OCI-LY3 (cell line): ENCODE results near the gene FOXE3.

Source experiments
- H2AFZ ChIP-seq: fragments of 200-600, 300-600 bp; shearing (Covaris generic); 2 replicates; pipeline ENCODE4 v1.6.0; 2014; ENCODE audit warnings: antibody characterized with exemption, low read depth, low read length
- H3K27ac ChIP-seq: fragments of 200-600, 300-600 bp; sonication (generic); 2 replicates; pipeline ENCODE4 v1.5.1; 2014; ENCODE audit warnings: mild to moderate bottlenecking, low read length, moderate library complexity, mixed read lengths
- H3K27me3 ChIP-seq: fragments of 200-600, 300-600 bp; sonication (generic); 2 replicates; pipeline ENCODE4 v1.6.1; 2014; ENCODE audit warnings: low read depth, low read length, mixed read lengths
- H3K36me3 ChIP-seq: fragments of 200-600, 300-600 bp; sonication (generic); replicated peaks from 2 replicates; pipeline ENCODE3; 2014; ENCODE audit warnings: low read depth, low read length, mixed read lengths
- H3K4me1 ChIP-seq: fragments of 300-600, 200-600 bp; sonication (generic); 2 replicates; pipeline ENCODE4 v1.6.1; 2014; ENCODE audit warnings: low read length, mixed read lengths
- H3K4me2 ChIP-seq: fragments of 200-600, 300-600 bp; sonication (generic); 2 replicates; pipeline ENCODE4 v1.6.1; 2014; ENCODE audit warnings: low read length, mixed read lengths
- H3K4me3 ChIP-seq: fragments of 300-600, 200-600 bp; sonication (generic); 2 replicates; pipeline ENCODE4 v1.5.1; 2014; ENCODE audit warnings: antibody characterized with exemption, mild to moderate bottlenecking, low read length, moderate library complexity
- H3K79me2 ChIP-seq: fragments of 300-600, 200-600 bp; shearing (Covaris generic); 2 replicates; pipeline ENCODE4 v1.6.1; 2014; ENCODE audit warnings: mild to moderate bottlenecking, low read length, mixed read lengths
- H3K9ac ChIP-seq: fragments of 300-600, 200-600 bp; shearing (Covaris generic); 2 replicates; pipeline ENCODE4 v1.6.0; 2014; ENCODE audit warnings: mild to moderate bottlenecking, low read length, moderate library complexity
- H3K9me3 ChIP-seq: fragments of 200-600, 300-600 bp; shearing (Covaris generic); 2 replicates; pipeline ENCODE4 v1.6.1; 2014; ENCODE audit warnings: low read length, mixed read lengths; ENCODE audit not compliant: insufficient read depth
- H4K20me1 ChIP-seq: fragments of 200-600, 300-600 bp; sonication (generic); 2 replicates; pipeline ENCODE4 v1.6.1; 2016; ENCODE audit warnings: low read length, mixed read lengths; ENCODE audit not compliant: insufficient read depth
- CTCF ChIP-seq: fragments of 200-600, 300-600 bp; sonication (generic); IDR thresholded peaks from 2 replicates; pipeline ENCODE4 v1.5.1; 2014; ENCODE audit warnings: antibody characterized with exemption, low read length, low read depth
- EZH2phosphoT487 ChIP-seq: fragments of 200-600 bp; shearing (Covaris generic); IDR thresholded peaks from 2 replicates; pipeline ENCODE4 v1.6.1; 2018; ENCODE audit warnings: antibody characterized with exemption, mixed run types, low read depth

The FOXE3 gene

GRCh38 chr1:47434051-47434842 lies 18.2 kb downstream of the FOXE3 start:
- TF ChIP-seq EZH2phosphoT487, result no peak
- Histone ChIP-seq H3K9ac (no peak overlapping the region), H3K4me2 (no peak overlapping the region), H4K20me1 (peaks cover 8% of the 10 kb centered on the region; the same call in 1 of the 2 replicates), H3K4me3 (no peak overlapping the region), H3K79me2 (peaks cover 20% of the 10 kb centered on the region), H3K27ac (no peak overlapping the region), H2AFZ (no peak overlapping the region), H3K9me3 (no peaks in the 10 kb centered on the region), H3K27me3 (no peaks in the 10 kb centered on the region), H3K36me3 (no peaks in the 10 kb centered on the region), H3K4me1 (peaks cover 12% of the 10 kb centered on the region)

GRCh38 chr1:47435506-47436303 lies 19.6 kb downstream of the FOXE3 start:
- H3K9ac ChIP-seq, result peak overlapping the region; percentile 98

GRCh38 chr1:47436304-47436978 lies 20.4 kb downstream of the FOXE3 start:
- Histone ChIP-seq H4K20me1 (peaks cover 4% of the 10 kb centered on the region; the same call in 1 of the 2 replicates), H3K4me1 (peaks cover 10% of the 10 kb centered on the region), H2AFZ (peak overlapping the region; percentile 67; the same call in 1 of the 2 replicates), H3K36me3 (no peaks in the 10 kb centered on the region), H3K9me3 (no peaks in the 10 kb centered on the region), H3K27me3 (no peaks in the 10 kb centered on the region), H3K27ac (peak overlapping the region; percentile 75), H3K9ac (peak overlapping the region; percentile 98), H3K4me3 (peak overlapping the region; percentile 99), H3K79me2 (peaks cover 20% of the 10 kb centered on the region), H3K4me2 (peak overlapping the region; percentile 70)
- TF ChIP-seq CTCF (peak; percentile 72), EZH2phosphoT487 (no peak)

More at GRCh38 chr1:47435506-47436303, 19.6 kb downstream of the FOXE3 start:
- Histone ChIP-seq H3K27me3 (no peaks in the 10 kb centered on the region), H3K4me2 (peak overlapping the region; percentile 70), H3K9me3 (no peaks in the 10 kb centered on the region), H3K27ac (no peak overlapping the region), H4K20me1 (peaks cover 8% of the 10 kb centered on the region; the same call in 1 of the 2 replicates), H3K36me3 (no peaks in the 10 kb centered on the region), H3K4me3 (peak overlapping the region; percentile 99), H3K79me2 (peaks cover 20% of the 10 kb centered on the region), H2AFZ (no peak overlapping the region), H3K4me1 (peaks cover 12% of the 10 kb centered on the region)
- TF ChIP-seq EZH2phosphoT487 (no peak), CTCF (no peak)

GRCh38 chr1:47436979-47437446 lies 20.9 kb downstream of the FOXE3 start:
- Histone ChIP-seq H3K9ac (peak overlapping the region; percentile 98), H3K79me2 (peaks cover 20% of the 10 kb centered on the region), H3K27me3 (no peaks in the 10 kb centered on the region), H2AFZ (peak overlapping the region; percentile 67), H3K27ac (peak overlapping the region; percentile 75), H3K4me2 (peak overlapping the region; percentile 70), H3K4me1 (0 out of 2 replicates have a peak, but pooled peaks cover 6% of the 10 kb centered on the region), H3K36me3 (no peaks in the 10 kb centered on the region), H3K4me3 (peak overlapping the region; percentile 99), H3K9me3 (no peaks in the 10 kb centered on the region), H4K20me1 (no peaks in the 10 kb centered on the region)
- TF ChIP-seq CTCF, result no peak
- no peak for TF ChIP-seq EZH2phosphoT487
